GM21529 (cell line): ENCODE data around the gene EIF4G1.
A peak's percentile ranks its signal among the peaks of the same experiment; 100 is the strongest.
"Not testable (repeated sequence)": the region's sequence is repeated elsewhere in the genome, so short reads cannot be mapped to it uniquely, and the experiment has no call there.

ENCODE experiments used
- ATAC-seq: cut with Tn5 transposase; IDR thresholded peaks from one replicate; pipeline ENCODE4 v1.9.1; 2021; ENCODE audit not compliant: unreplicated experiment

Gene EIF4G1

GRCh38 chr3:184333700-184334099 is 19.3 kb downstream of the EIF4G1 start:
- no peak for ATAC-seq

- ATAC-seq, result no peak
These were observed 20.2 kb downstream of the EIF4G1 start for GRCh38 chr3:184334470-184335158.

GRCh38 chr3:184335291-184335660 is 20.9 kb downstream of the EIF4G1 start:
- ATAC-seq, result no peak

DNA sequence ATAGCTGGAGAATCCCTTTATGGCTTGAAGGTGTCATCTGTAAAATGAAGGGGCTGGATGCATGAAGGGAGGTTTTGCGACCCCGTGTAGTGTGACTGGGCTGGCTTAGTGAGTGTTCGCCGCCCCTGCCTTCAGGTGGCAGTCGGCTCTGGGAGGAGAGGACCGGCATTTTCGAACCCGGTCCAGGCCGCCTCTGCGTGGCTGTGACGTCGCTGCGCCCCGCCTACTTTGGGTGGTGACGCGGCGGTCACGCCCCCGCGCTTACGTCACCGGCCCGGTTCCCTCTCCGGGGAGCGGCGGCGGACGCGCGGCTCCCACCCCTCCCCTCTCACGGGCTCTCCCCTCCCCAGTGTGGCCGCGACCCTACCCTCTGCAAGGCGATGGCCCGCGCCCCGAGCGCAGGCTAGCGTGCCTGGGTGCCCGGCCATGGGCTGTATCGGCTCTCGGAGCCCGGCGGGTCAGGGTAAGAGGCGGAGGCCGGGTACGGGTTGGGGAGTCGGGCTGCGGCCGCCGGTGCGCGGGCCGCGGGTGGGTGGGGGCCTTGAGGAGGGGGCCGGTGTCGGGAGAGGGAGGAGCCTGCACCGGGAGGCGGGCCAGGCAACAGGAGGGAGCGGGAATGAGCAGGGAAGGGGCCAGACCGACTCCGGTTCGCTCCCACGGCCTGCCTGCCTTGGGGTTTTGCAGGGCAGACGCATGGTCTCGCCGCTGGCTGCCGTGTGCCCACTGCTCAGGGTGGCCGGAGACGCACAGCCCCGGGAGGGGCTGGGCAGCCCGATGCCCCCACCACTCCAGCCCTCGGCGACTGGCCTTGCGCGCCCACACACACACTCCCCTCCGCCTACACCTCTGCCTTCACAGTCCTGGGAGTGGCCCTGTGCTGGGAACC is 21.5 kb downstream of the EIF4G1 start:
- ATAC-seq, result peak; percentile 74

GRCh38 chr3:184336547-184337398 is 22.4 kb downstream of the EIF4G1 start:
- ATAC-seq, result no peak

- ATAC-seq, result no peak
These were observed 23.0 kb downstream of the EIF4G1 start, which contains the start of gene FAM131A for GRCh38 chr3:184337399-184337714. FAM131A (plus strand) TSS chr3:184337600; CDS start chr3:184337631, 31 bp downstream.

- ATAC-seq, result no peak
These were observed 23.6 kb downstream of the EIF4G1 start for GRCh38 chr3:184337981-184338380.

DNA sequence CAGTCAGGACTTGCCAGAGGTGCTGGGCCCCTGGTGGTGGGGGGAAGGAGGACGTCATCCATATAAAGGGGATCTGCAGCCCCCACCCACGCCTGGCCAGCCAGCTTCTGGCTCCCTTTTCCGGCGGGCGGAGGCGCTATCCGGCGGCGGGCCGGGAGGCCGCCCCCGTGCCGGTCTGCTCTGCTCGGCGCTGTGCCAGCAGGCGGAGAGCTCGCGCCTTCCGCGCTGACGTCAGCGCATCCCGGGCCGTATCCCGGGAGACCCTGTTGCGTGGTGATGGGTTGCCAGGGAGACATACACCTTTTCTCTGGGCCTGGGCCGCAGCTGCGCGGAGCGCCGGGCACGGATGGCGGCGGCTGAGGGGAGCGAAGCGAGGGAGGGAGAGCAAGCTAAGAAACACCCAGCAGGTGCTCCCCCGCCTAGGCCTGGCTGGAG is 24.1 kb downstream of the EIF4G1 start:
- ATAC-seq, result no peak

- no peak for ATAC-seq
These were observed 24.6 kb downstream of the EIF4G1 start for GRCh38 chr3:184339001-184339400.

- ATAC-seq, result not testable (repeated sequence)
These were observed 25.2 kb downstream of the EIF4G1 start for GRCh38 chr3:184339451-184340135.

DNA sequence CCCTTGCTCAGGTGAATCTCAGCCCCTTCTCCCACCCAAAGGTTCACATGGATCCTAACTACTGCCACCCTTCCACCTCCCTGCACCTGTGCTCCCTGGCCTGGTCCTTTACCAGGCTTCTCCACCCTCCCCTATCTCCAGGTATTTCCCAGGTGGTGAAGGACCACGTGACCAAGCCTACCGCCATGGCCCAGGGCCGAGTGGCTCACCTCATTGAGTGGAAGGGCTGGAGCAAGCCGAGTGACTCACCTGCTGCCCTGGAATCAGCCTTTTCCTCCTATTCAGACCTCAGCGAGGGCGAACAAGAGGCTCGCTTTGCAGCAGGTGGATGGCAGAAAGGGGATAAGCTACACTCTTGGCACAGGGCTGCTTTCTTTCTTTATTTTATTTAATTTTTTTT is 27.5 kb downstream of the EIF4G1 start:
- ATAC-seq, result no peak

- no peak for ATAC-seq
These were observed 28.9 kb downstream of the EIF4G1 start for GRCh38 chr3:184343200-184343876.

- ATAC-seq, result no peak
These were observed 30.3 kb downstream of the EIF4G1 start for GRCh38 chr3:184344579-184345316.

DNA sequence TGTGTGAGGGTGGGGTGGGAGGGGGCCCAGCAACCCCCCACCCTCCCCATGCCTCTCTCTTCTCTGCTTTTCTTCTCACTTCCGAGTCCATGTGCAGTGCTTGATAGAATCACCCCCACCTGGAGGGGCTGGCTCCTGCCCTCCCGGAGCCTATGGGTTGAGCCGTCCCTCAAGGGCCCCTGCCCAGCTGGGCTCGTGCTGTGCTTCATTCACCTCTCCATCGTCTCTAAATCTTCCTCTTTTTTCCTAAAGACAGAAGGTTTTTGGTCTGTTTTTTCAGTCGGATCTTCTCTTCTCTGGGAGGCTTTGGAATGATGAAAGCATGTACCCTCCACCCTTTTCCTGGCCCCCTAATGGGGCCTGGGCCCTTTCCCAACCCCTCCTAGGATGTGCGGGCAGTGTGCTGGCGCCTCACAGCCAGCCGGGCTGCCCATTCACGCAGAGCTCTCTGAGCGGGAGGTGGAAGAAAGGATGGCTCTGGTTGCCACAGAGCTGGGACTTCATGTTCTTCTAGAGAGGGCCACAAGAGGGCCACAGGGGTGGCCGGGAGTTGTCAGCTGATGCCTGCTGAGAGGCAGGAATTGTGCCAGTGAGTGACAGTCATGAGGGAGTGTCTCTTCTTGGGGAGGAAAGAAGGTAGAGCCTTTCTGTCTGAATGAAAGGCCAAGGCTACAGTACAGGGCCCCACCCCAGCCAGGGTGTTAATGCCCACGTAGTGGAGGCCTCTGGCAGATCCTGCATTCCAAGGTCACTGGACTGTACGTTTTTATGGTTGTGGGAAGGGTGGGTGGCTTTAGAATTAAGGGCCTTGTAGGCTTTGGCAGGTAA is 31.1 kb downstream of the EIF4G1 start:
- ATAC-seq, result no peak

- ATAC-seq, result no peak
These were observed 32.2 kb downstream of the EIF4G1 start for GRCh38 chr3:184346480-184347190.

- ATAC-seq, result no peak
These were observed 33.1 kb downstream of the EIF4G1 start for GRCh38 chr3:184347321-184348056.

DNA sequence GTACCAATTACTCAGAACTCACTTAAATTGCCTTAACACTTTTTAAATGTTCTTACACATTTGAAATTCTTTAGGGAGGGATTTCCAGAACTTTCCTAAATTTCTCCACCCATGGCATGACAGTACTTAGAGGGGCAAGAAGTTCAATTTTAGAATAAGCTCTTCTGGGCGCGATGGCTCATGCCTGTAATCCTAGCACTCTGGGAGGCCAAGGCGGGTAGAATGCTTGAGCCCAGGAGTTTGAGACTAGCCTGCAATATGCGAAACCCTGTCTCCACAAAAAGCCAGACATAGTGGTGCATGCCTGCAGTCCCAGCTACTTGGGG is 33.6 kb downstream of the EIF4G1 start:
- no peak for ATAC-seq
